ENCODE measurements around the gene CLDN15.

GRCh38 chr7:101222275-101222830 is 15.2 kb downstream of the CLDN15 start:
- TF ChIP-seq CTCF (conservative IDR thresholded peaks at IDR 0.05; ENCODE audit: low read length): no peak
- TF ChIP-seq EZH2phosphoT487 (IDR thresholded peaks at IDR 0.05; ENCODE audit: borderline replicate concordance, low read depth, low read length): no peak

Measured in OCI-LY7 (cell line).